ENCODE measurements around the gene USP46. TPM values are rescaled to one million over a fixed set of nuclear protein-coding genes. Genes with fewer than 3 reads are reported as not detected.
A peak's percentile ranks its signal among the peaks of the same experiment; 100 is the strongest.

Gene USP46
- total RNA-seq, 4 donors from 2014 or later: 6.0 to 7.7 (median 6.6) TPM

- DNase-seq (ENCODE audit: low spot score): no peak
- TF ChIP-seq CTCF (IDR thresholded peaks at IDR 0.05): no peak
- ATAC-seq (ENCODE audit: low FRiP score): no peak
Observed at GRCh38 chr4:52670121-52670520, 11.0 kb upstream of the USP46 start.

- TF ChIP-seq CTCF (IDR thresholded peaks at IDR 0.05): no peak
- no peak for DNase-seq (ENCODE audit: low spot score)
- no peak for ATAC-seq (ENCODE audit: low FRiP score)
Observed at GRCh38 chr4:52665592-52665991, 6.5 kb upstream of the USP46 start.

GRCh38 chr4:52664479-52664878 is 5.4 kb upstream of the USP46 start:
- DNase-seq (ENCODE audit: low spot score): no peak
- no peak for ATAC-seq (ENCODE audit: low FRiP score)
- no peak for TF ChIP-seq CTCF (IDR thresholded peaks at IDR 0.05)

GRCh38 chr4:52661966-52662690 is 3.0 kb upstream of the USP46 start:
- TF ChIP-seq CTCF (IDR thresholded peaks at IDR 0.05): no peak
- DNase-seq (ENCODE audit: low spot score) (no peak), ATAC-seq (ENCODE audit: low FRiP score) (no peak)

GRCh38 chr4:52660643-52661042 is 1.5 kb upstream of the USP46 start:
- no peak for TF ChIP-seq CTCF (IDR thresholded peaks at IDR 0.05)
- DNase-seq (ENCODE audit: low spot score) (no peak), ATAC-seq (ENCODE audit: low FRiP score) (no peak)

- TF ChIP-seq CTCF (IDR thresholded peaks at IDR 0.05): no peak
- DNase-seq (ENCODE audit: low spot score) (no peak), ATAC-seq (ENCODE audit: low FRiP score) (peak; percentile 63)
Observed at GRCh38 chr4:52659722-52660261, 691 bp upstream of the USP46 start.

- DNase-seq (ENCODE audit: low spot score): no peak
- peak; percentile 15 for ATAC-seq (ENCODE audit: low FRiP score)
Observed at GRCh38 chr4:52658641-52659000, 480 bp downstream of the USP46 start.

More at GRCh38 chr4:52658641-52659000, 480 bp downstream of the USP46 start:
- no peak for TF ChIP-seq CTCF (IDR thresholded peaks at IDR 0.05)

Data from omental fat pad (tissue), 4 donors.